Naive thymus-derived CD4-positive, alpha-beta T cell (primary cell): ENCODE measurements around the gene OTULIN. TPM values are rescaled to one million over a fixed set of nuclear protein-coding genes. Genes with fewer than 3 reads are reported as not detected.

ENCODE experiments used
- ATAC-seq: fragments of 150-1000 bp; cut with Tn5 transposase; 2 replicates; pipeline ENCODE4 v1.10.0; 2021; ENCODE audit warnings: mild to moderate bottlenecking, moderate library complexity
- CTCF ChIA-PET: fragments of 350-600 bp; sonication (Branson Sonifier 250); formaldehyde crosslinking; loops from one replicate; lab custom pipeline; 2021; ENCODE audit warnings: antibody characterized with exemption; lab: Charles Lee
- POLR2A ChIA-PET: fragments of 350-600 bp; sonication (Branson Sonifier 250); formaldehyde crosslinking; loops from one replicate; lab custom pipeline; 2021; ENCODE audit warnings: antibody characterized with exemption, inconsistent platforms; lab: Charles Lee
- DNase-seq, 9 donors: peaks; one replicate each; pipeline versions ENCODE4 v3.0.0 to v3.0.0-alpha.2; 2020 to 2022; ENCODE audit warnings: mixed read lengths in 1 of 9
- H3K27ac ChIP-seq: one replicate; pipeline ENCODE4 v1.7.0; 2013; ENCODE audit warnings: mild to moderate bottlenecking, low read depth, low read length, moderate library complexity
- H3K27me3 ChIP-seq, 2 donors: one replicate each; pipeline ENCODE4 v1.7.0; 2013; ENCODE audit warnings: low read length in 2 of 2, mild to moderate bottlenecking in 2 of 2, moderate library complexity in 2 of 2; ENCODE audit not compliant: control insufficient read depth in 2 of 2, insufficient read depth in 2 of 2
- H3K36me3 ChIP-seq, 3 experiments: 1 replicate in 2 of 3; 2 replicates in 1 of 3; pipeline ENCODE4 v1.7.0; 2013; ENCODE audit warnings: low read length in 3 of 3, mild to moderate bottlenecking in 3 of 3, moderate library complexity in 1 of 3; ENCODE audit not compliant: insufficient read depth in 3 of 3, control insufficient read depth in 2 of 3
- H3K4me1 ChIP-seq, 2 donors: one replicate each; pipeline ENCODE4 v1.7.0; 2013; ENCODE audit warnings: low read length in 2 of 2, mild to moderate bottlenecking in 2 of 2, moderate library complexity in 1 of 2; ENCODE audit not compliant: control insufficient read depth in 2 of 2, insufficient read depth in 2 of 2
- H3K4me3 ChIP-seq: 2 replicates; pipeline ENCODE4 v1.7.0; 2013; ENCODE audit warnings: mild to moderate bottlenecking, low read length
- H3K9me3 ChIP-seq, 3 experiments: 1 replicate in 2 of 3; 2 replicates in 1 of 3; pipeline ENCODE4 v1.7.0; 2013; ENCODE audit warnings: low read length in 3 of 3; ENCODE audit not compliant: control insufficient read depth in 2 of 3
- H3K27ac Mint-ChIP-seq, 9 donors: one replicate each; pipeline ENCODE4 v1.8.0; 2020 to 2022; ENCODE audit warnings: mixed read lengths in 9 of 9, mild to moderate bottlenecking in 8 of 9, moderate library complexity in 5 of 9, inconsistent platforms in 2 of 9
- H3K27me3 Mint-ChIP-seq, 5 donors: one replicate each; pipeline ENCODE4 v1.8.0; 2021 to 2022; ENCODE audit warnings: mixed read lengths in 5 of 5, mild to moderate bottlenecking in 1 of 5
- H3K36me3 Mint-ChIP-seq, 5 donors: one replicate each; pipeline ENCODE4 v1.8.0; 2020 to 2022; ENCODE audit warnings: mixed read lengths in 5 of 5, mild to moderate bottlenecking in 3 of 5, inconsistent platforms in 1 of 5
- H3K4me1 Mint-ChIP-seq, 7 donors: one replicate each; pipeline ENCODE4 v1.8.0; 2020 to 2022; ENCODE audit warnings: mixed read lengths in 7 of 7, mild to moderate bottlenecking in 3 of 7, inconsistent platforms in 1 of 7
- H3K4me3 Mint-ChIP-seq, 10 donors: one replicate each; pipeline ENCODE4 v1.8.0; 2020 to 2022; ENCODE audit warnings: mild to moderate bottlenecking in 10 of 10, mixed read lengths in 10 of 10, moderate library complexity in 6 of 10, inconsistent platforms in 2 of 10
- H3K9me3 Mint-ChIP-seq, 11 donors: one replicate each; pipeline ENCODE4 v1.8.0; 2020 to 2022; ENCODE audit warnings: mixed read lengths in 11 of 11, mild to moderate bottlenecking in 4 of 11, inconsistent platforms in 1 of 11, moderate library complexity in 1 of 11
- intact Hi-C, 2 donors: fragments of 100-400 bp; cut with micrococcal nuclease; formaldehyde crosslinking; loops; one replicate each; pipeline ENCODE4 v1.15.1; 2023
- polyA plus RNA-seq, 2 donors: library from polyadenylated mRNA; unstranded; fragments of 300-500 nt; fragmentation: Illumina TruSeq; gene quantifications; one replicate each; pipeline ENCODE4 v1.2.3, GENCODE V29; 2021
- total RNA-seq, 6 experiments: library from RNA in 5 of 6; stranded (reverse) in 5 of 6; gene quantifications; 1 replicate in 5 of 6; 2 replicates in 1 of 6; pipeline ENCODE4 v1.2.3 and lab custom pipeline; 2021 to 2026

Gene OTULIN
- total and polyA plus RNA-seq, 7 experiments from 2014 or later: 12.1 to 66.9 (median 57.1) TPM

DNA sequence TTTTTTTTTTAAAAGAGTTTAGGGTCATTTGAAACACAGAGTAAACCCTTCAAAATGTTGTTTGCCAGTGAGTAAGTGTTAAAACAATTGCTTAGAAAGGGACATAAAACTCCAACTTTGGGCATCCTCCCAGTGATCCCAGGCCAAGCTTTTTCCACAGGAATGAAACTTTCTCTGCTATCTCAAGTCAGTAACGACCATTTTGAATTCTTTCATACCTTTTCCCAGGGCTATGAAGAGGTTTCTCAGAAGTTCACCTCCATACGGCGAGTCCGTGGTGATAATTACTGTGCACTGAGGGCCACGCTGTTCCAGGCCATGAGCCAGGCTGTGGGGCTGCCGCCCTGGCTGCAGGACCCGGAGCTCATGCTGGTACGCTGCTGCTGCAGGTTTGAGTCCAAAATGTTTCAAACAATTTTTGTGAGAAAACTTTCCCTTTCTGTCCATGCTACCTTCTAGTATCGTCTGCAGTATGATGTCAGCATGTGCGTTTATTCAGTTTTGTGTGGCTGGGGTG is 16.8 kb downstream of the OTULIN start:
- no peak overlapping the region for H3K27ac ChIP-seq
- no peak overlapping the region for H3K4me3 ChIP-seq
- DNase-seq (no peak), ATAC-seq (no peak)
- peaks cover 0 to 46% (median 12%) of the 10 kb centered on the region in 3 experiments for H3K36me3 ChIP-seq
- Mint-ChIP-seq H3K4me1 (peaks cover 16 to 29% (median 23%) of the 10 kb centered on the region in 7 donors), H3K9me3 (peaks cover 0 to 1% (median 0%) of the 10 kb centered on the region in 11 donors), H3K36me3 (peaks cover 3 to 30% (median 10%) of the 10 kb centered on the region in 5 donors), H3K27ac (peak overlapping the region in 5 of 9 donors; percentile 25 to 54 (median 39)), H3K4me3 (no peak overlapping the region), H3K27me3 (no peaks in the 10 kb centered on the region)
- peaks cover 7 to 9% of the 10 kb centered on the region in 2 donors for H3K4me1 ChIP-seq
- H3K9me3 ChIP-seq: no peaks in the 10 kb centered on the region
- POLR2A ChIA-PET: interaction anchor here (1.0 to 2.4 kb wide), 2 partner anchors 8 to 9 kb away, joined by 3 to 7 read pairs; no protein-coding TSS in a partner anchor
- intact Hi-C loops: no loop called here
- H3K27me3 ChIP-seq: no peaks in the 10 kb centered on the region
- CTCF ChIA-PET: interaction anchor here (0.7 kb wide), 1 partner anchor 192 kb away, joined by 3 read pairs; no protein-coding TSS in a partner anchor

DNA sequence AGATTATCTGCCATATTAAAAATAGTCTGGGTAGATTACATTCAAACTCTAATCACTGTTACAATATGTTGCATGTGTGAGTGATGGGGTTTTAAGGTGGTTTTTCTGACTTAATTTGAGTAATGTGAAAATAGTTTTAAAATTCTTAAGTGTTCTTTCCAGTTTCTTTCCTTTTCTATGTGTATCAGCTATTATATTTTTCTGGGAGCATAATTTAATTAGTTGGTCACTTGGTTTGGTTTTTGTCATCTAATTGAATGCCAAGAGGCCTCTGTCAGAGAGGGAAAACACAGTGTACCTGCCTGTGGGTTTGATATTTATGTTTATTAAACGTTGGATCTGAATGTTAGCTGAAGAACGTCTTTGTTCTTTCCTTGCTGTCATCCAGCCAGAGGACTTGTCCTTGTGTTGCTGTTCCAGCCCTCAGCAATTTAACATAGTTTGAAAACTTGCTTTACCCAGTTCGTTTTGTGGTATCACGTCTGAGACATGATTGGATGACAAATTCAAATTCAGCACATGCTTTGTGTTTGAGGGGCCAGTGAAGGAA is 19.5 kb downstream of the OTULIN start:
- Histone ChIP-seq H3K36me3 (peaks cover 0 to 58% (median 24%) of the 10 kb centered on the region in 3 experiments), H3K9me3 (no peaks in the 10 kb centered on the region), H3K4me1 (peaks cover 4% of the 10 kb centered on the region in 2 donors), H3K27me3 (no peaks in the 10 kb centered on the region), H3K4me3 (no peak overlapping the region), H3K27ac (no peak overlapping the region)
- Mint-ChIP-seq H3K36me3 (peaks cover 9 to 37% (median 25%) of the 10 kb centered on the region in 5 donors), H3K4me3 (no peak overlapping the region), H3K27me3 (no peaks in the 10 kb centered on the region), H3K4me1 (peaks cover 4 to 24% (median 12%) of the 10 kb centered on the region in 7 donors), H3K27ac (peak overlapping the region in 5 of 9 donors; percentile 27 to 73 (median 43)), H3K9me3 (peaks cover 0 to 1% (median 0%) of the 10 kb centered on the region in 11 donors)
- ChIA-PET CTCF (interaction anchor here (0.7 to 6.3 kb wide), 14 partner anchors 9 to 326 kb away, joined by 3 to 49 read pairs (median 5); no protein-coding TSS in a partner anchor), POLR2A (interaction anchor here (0.6 to 1.5 kb wide), 3 partner anchors 16 to 189 kb away, joined by 3 to 6 read pairs (median 3); no protein-coding TSS in a partner anchor)
- DNase-seq (no peak), ATAC-seq (no peak)
- intact Hi-C loops: loop anchor here (2.0 kb wide), 2 partner anchors 17 to 19 kb away; partner anchors contain the start of gene OTULIN (in 1 of the 2)

- intact Hi-C loops: loop anchor here (1.0 to 5.0 kb wide), 12 partner anchors 18 to 330 kb away; partner anchors contain the start of genes ANKH (in 2 of the 2) and OTULIN (in 1 of the 2)
- peaks cover 0 to 3% (median 0%) of the 10 kb centered on the region in 11 donors for H3K9me3 Mint-ChIP-seq
- H3K4me3 Mint-ChIP-seq: no peak overlapping the region
- ATAC-seq (no peak), DNase-seq (no peak)
- POLR2A ChIA-PET: interaction anchor here (0.6 to 1.5 kb wide), 3 partner anchors 17 to 297 kb away, joined by 3 to 6 read pairs (median 3); no protein-coding TSS in a partner anchor
- H3K27ac Mint-ChIP-seq: peak overlapping the region in 6 of 9 donors; percentile 26 to 86 (median 75)
- H3K4me1 Mint-ChIP-seq: peaks cover 4 to 24% (median 12%) of the 10 kb centered on the region in 7 donors
- CTCF ChIA-PET: interaction anchor here (1.0 to 6.3 kb wide), 13 partner anchors 10 to 325 kb away, joined by 3 to 49 read pairs (median 6); no protein-coding TSS in a partner anchor
- Histone ChIP-seq H3K4me3 (no peak overlapping the region), H3K27ac (no peak overlapping the region), H3K9me3 (no peaks in the 10 kb centered on the region), H3K36me3 (peaks cover under 1 to 65% (median 28%) of the 10 kb centered on the region in 3 experiments), H3K27me3 (no peaks in the 10 kb centered on the region), H3K4me1 (peaks cover 4% of the 10 kb centered on the region in 2 donors)
- H3K27me3 Mint-ChIP-seq: no peaks in the 10 kb centered on the region
- peaks cover 11 to 43% (median 30%) of the 10 kb centered on the region in 5 donors for H3K36me3 Mint-ChIP-seq
Observed at GRCh38 chr5:14684757-14685156, 20.2 kb downstream of the OTULIN start.

- peaks cover 4 to 20% (median 14%) of the 10 kb centered on the region in 7 donors for H3K4me1 Mint-ChIP-seq
- peaks cover 18 to 49% (median 36%) of the 10 kb centered on the region in 5 donors for H3K36me3 Mint-ChIP-seq
- Histone ChIP-seq H3K27me3 (no peaks in the 10 kb centered on the region), H3K9me3 (peaks cover 0 to 9% (median 0%) of the 10 kb centered on the region in 3 experiments), H3K36me3 (peaks cover 7 to 65% (median 38%) of the 10 kb centered on the region in 3 experiments), H3K27ac (no peak overlapping the region), H3K4me1 (peaks cover 4% of the 10 kb centered on the region in 2 donors), H3K4me3 (peak overlapping the region; percentile 26)
- ChIA-PET POLR2A (interaction anchor here (0.9 to 3.1 kb wide), 5 partner anchors 20 to 296 kb away, joined by 3 to 17 read pairs (median 6); no protein-coding TSS in a partner anchor), CTCF (interaction anchor here (0.6 to 6.3 kb wide), 22 partner anchors 14 to 329 kb away, joined by 3 to 49 read pairs (median 6); no protein-coding TSS in a partner anchor)
- DNase-seq (peak in 8 of 9 donors; percentile 41 to 70 (median 62)), ATAC-seq (peak; percentile 87)
- peak overlapping the region; percentile 41 to 97 (median 77) for H3K27ac Mint-ChIP-seq
- intact Hi-C loops: loop anchor here (1.0 to 5.0 kb wide), 12 partner anchors 19 to 329 kb away; partner anchors contain the start of genes ANKH (in 2 of the 2) and OTULIN (in 1 of the 2)
- peaks cover 0 to 7% (median 2%) of the 10 kb centered on the region in 11 donors for H3K9me3 Mint-ChIP-seq
- H3K4me3 Mint-ChIP-seq: peak overlapping the region; percentile 49 to 85 (median 72)
- no peaks in the 10 kb centered on the region for H3K27me3 Mint-ChIP-seq
Observed at GRCh38 chr5:14685757-14686156, 21.2 kb downstream of the OTULIN start.

DNA sequence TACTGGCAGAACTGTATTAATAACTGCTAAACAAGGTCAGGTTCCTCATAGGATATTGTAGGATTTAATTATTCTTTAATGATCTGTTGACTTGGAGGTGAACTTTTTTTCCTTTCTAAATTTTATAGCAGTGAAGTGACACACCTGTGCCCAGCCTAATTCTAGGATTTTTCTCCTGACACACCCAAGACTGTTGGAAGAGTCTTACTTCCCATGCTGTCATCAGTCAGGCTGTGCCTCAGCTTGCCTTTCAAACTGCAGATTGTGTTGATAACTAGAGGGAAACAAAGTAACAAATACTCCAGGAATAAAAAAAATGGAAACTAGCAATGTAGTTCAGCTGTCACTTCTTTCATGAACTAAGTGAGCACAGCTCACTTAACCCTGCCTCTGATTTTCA is 22.0 kb downstream of the OTULIN start:
- peaks cover 0 to 9% (median 0%) of the 10 kb centered on the region in 3 experiments for H3K9me3 ChIP-seq
- Mint-ChIP-seq H3K27ac (peak overlapping the region in 4 of 9 donors; percentile 43 to 82 (median 67)), H3K4me3 (no peak overlapping the region), H3K36me3 (peaks cover 19 to 50% (median 43%) of the 10 kb centered on the region in 5 donors), H3K27me3 (no peaks in the 10 kb centered on the region), H3K4me1 (peaks cover 4 to 20% (median 14%) of the 10 kb centered on the region in 7 donors), H3K9me3 (peaks cover 0 to 7% (median 2%) of the 10 kb centered on the region in 11 donors)
- H3K4me3 ChIP-seq: no peak overlapping the region
- ChIA-PET CTCF (interaction anchor here (0.6 to 6.3 kb wide), 11 partner anchors 9 to 320 kb away, joined by 3 to 49 read pairs (median 10); no protein-coding TSS in a partner anchor), POLR2A (interaction anchor here (0.9 to 3.1 kb wide), 3 partner anchors 21 to 40 kb away, joined by 3 to 17 read pairs (median 6); no protein-coding TSS in a partner anchor)
- intact Hi-C loops: loop anchor here (5.0 kb wide), 2 partner anchors 56 to 186 kb away; partner anchors contain the start of gene ANKH (in 1 of the 2)
- peaks cover 7 to 66% (median 38%) of the 10 kb centered on the region in 3 experiments for H3K36me3 ChIP-seq
- H3K27ac ChIP-seq: no peak overlapping the region
- ATAC-seq (no peak), DNase-seq (no peak)
- H3K4me1 ChIP-seq: peaks cover 4% of the 10 kb centered on the region in 2 donors
- no peaks in the 10 kb centered on the region for H3K27me3 ChIP-seq
